Trophoblast cell (in vitro differentiated cells and primary cell): ENCODE measurements around the gene RNGTT.

Experiments
- DNase-seq, 2 donors: peaks; one replicate each; pipeline ENCODE4 v3.0.0-alpha.2; 2016
- H2AFZ ChIP-seq: 2 replicates; pipeline ENCODE4 v1.6.1; 2013; ENCODE audit warnings: low read length, moderate library complexity, mild to moderate bottlenecking; ENCODE audit not compliant: insufficient read depth, poor library complexity
- H2AK5ac ChIP-seq: 2 replicates; pipeline ENCODE4 v1.6.1; 2013; ENCODE audit warnings: mild to moderate bottlenecking, low read length
- H2BK120ac ChIP-seq: 2 replicates; pipeline ENCODE4 v1.6.1; 2013; ENCODE audit warnings: low read length, mild to moderate bottlenecking, moderate library complexity; ENCODE audit not compliant: insufficient read depth, poor library complexity
- H2BK12ac ChIP-seq: 2 replicates; pipeline ENCODE4 v1.6.1; 2013; ENCODE audit warnings: mild to moderate bottlenecking, low read length, moderate library complexity
- H2BK5ac ChIP-seq: 2 replicates; pipeline ENCODE4 v1.6.1; 2013; ENCODE audit warnings: low read length, low read depth, moderate library complexity, mild to moderate bottlenecking; ENCODE audit not compliant: poor library complexity
- H3K14ac ChIP-seq: 2 replicates; pipeline ENCODE4 v1.6.1; 2013; ENCODE audit warnings: mild to moderate bottlenecking, low read length
- H3K18ac ChIP-seq: 2 replicates; pipeline ENCODE4 v1.6.1; 2013; ENCODE audit warnings: mild to moderate bottlenecking, low read length
- H3K23ac ChIP-seq: 2 replicates; pipeline ENCODE4 v1.6.1; 2013; ENCODE audit warnings: low read length
- H3K27ac ChIP-seq: 2 replicates; pipeline ENCODE4 v1.5.1; 2013; ENCODE audit warnings: low read depth, mild to moderate bottlenecking, inconsistent platforms, low read length, moderate library complexity
- H3K27me3 ChIP-seq: 2 replicates; pipeline ENCODE4 v1.6.1; 2013; ENCODE audit warnings: inconsistent platforms, mild to moderate bottlenecking, low read length, moderate library complexity; ENCODE audit not compliant: insufficient read depth
- H3K36me3 ChIP-seq, 2 experiments: 1 replicate in 1 of 2; 2 replicates in 1 of 2; pipeline ENCODE4 v1.6.1; 2013; ENCODE audit warnings: low read length in 2 of 2, mild to moderate bottlenecking in 2 of 2, moderate library complexity in 1 of 2; ENCODE audit not compliant: insufficient read depth in 2 of 2, control insufficient read depth in 1 of 2
- H3K4ac ChIP-seq: 2 replicates; pipeline ENCODE4 v1.6.1; 2013; ENCODE audit warnings: low read depth, mild to moderate bottlenecking, low read length, moderate library complexity
- H3K4me1 ChIP-seq, 2 experiments: 1 replicate in 1 of 2; 2 replicates in 1 of 2; pipeline ENCODE4 v1.6.1; 2013; ENCODE audit warnings: low read length in 2 of 2, mild to moderate bottlenecking in 2 of 2, moderate library complexity in 1 of 2; ENCODE audit not compliant: insufficient read depth in 2 of 2, control insufficient read depth in 1 of 2
- H3K4me2 ChIP-seq: 2 replicates; pipeline ENCODE4 v1.6.1; 2013; ENCODE audit warnings: inconsistent platforms, mild to moderate bottlenecking, low read length, moderate library complexity
- H3K4me3 ChIP-seq: 2 replicates; pipeline ENCODE4 v1.5.1; 2013; ENCODE audit warnings: mild to moderate bottlenecking, low read depth, low read length, inconsistent platforms
- H3K79me1 ChIP-seq: one replicate; pipeline ENCODE4 v1.6.1; 2013; ENCODE audit warnings: low read length
- H3K79me2 ChIP-seq: 2 replicates; pipeline ENCODE4 v1.6.1; 2013; ENCODE audit warnings: low read length, mild to moderate bottlenecking; ENCODE audit not compliant: control insufficient read depth, insufficient read depth, poor library complexity
- H3K9ac ChIP-seq: 2 replicates; pipeline ENCODE4 v1.6.1; 2013; ENCODE audit warnings: mild to moderate bottlenecking, low read length
- H3K9me3 ChIP-seq: 2 replicates; pipeline ENCODE4 v1.6.1; 2013; ENCODE audit warnings: low read depth, mild to moderate bottlenecking, control low read depth, inconsistent platforms, low read length; ENCODE audit not compliant: insufficient read depth
- H4K12ac ChIP-seq: 2 replicates; pipeline ENCODE4 v1.6.1; 2013; ENCODE audit warnings: low read depth, mild to moderate bottlenecking, low read length, moderate library complexity
- H4K8ac ChIP-seq: 2 replicates; pipeline ENCODE4 v1.6.1; 2013; ENCODE audit warnings: low read depth, mild to moderate bottlenecking, low read length, moderate library complexity
- H4K91ac ChIP-seq: one replicate; pipeline ENCODE4 v1.6.1; 2013; ENCODE audit warnings: low read depth, mild to moderate bottlenecking, low read length, moderate library complexity
- WGBS: extraction: QIAGEN DNeasy Blood & Tissue Kit; methylation state at CpG from one replicate; pipeline ENCODE4 v1.1.7; 2013; ENCODE audit warnings: missing lambda C conversion rate; ENCODE audit not compliant: insufficient read length, insufficient coverage; ENCODE audit errors: extremely low coverage; 5-methylcytosine and 5-hydroxymethylcytosine counted together

The RNGTT gene

DNA sequence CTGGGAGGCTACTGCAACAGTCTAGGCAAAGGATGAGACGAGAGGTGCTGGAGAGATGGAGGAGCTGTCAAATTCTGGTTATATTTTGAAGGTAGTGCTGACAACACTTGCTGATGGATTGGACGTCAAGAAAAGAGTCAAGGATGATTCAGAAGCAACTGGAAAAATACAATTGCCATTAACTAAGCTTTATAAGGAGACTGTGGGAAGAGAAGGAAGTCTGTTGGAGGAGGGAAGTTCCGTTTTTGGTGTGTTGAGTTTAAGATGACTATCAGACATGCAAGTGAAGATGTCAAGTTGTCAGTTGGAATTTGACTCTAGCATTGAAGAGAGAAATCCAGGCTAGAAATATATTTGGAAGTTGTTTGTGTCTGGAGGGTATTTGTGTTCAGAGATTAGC is 358.1 kb downstream of the RNGTT start:
- WGBS = no CpG with 5 or more reads among the region's 3 CpGs
- H3K36me3 ChIP-seq = no peaks in the 10 kb centered on the region
- H3K4me3 ChIP-seq = no peak overlapping the region
- H2AK5ac ChIP-seq = no peak overlapping the region
- H3K23ac ChIP-seq = no peak overlapping the region
- H2AFZ ChIP-seq = no peak overlapping the region
- no peaks in the 10 kb centered on the region for H3K27me3 ChIP-seq
- H4K12ac ChIP-seq = no peak overlapping the region
- no peak overlapping the region for H3K27ac ChIP-seq
- no peak overlapping the region for H2BK5ac ChIP-seq
- H3K4me1 ChIP-seq = no peaks in the 10 kb centered on the region
- H3K4ac ChIP-seq = no peak overlapping the region
- H3K9ac ChIP-seq = no peak overlapping the region
- no peak overlapping the region for H4K91ac ChIP-seq
- no peak overlapping the region for H2BK120ac ChIP-seq
- H4K8ac ChIP-seq = no peak overlapping the region
- H3K9me3 ChIP-seq = no peaks in the 10 kb centered on the region
- DNase-seq = no peak
- no peaks in the 10 kb centered on the region for H3K79me1 ChIP-seq
- no peak overlapping the region for H3K18ac ChIP-seq
- no peak overlapping the region for H3K4me2 ChIP-seq
- no peaks in the 10 kb centered on the region for H3K79me2 ChIP-seq
- H2BK12ac ChIP-seq = no peak overlapping the region
- H3K14ac ChIP-seq = no peak overlapping the region

DNA sequence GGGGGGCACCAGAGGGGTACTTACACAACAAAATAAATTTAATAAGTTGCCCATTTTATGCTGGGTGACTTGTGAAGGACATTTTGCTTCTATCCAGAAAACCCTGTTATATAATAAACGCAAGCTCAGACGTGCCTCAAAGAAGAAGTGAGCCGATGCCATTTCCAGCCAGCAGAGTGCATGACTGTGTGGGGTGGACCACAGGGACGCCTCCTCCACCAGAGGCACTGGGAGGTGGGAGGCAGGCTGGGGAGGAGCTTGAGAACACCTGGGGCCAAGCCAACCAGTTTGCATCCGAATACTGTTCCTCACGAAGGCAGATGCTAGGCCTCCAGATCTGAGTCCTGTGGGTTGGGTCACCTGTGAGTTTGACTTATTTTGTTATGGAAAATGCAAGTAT is 363.8 kb downstream of the RNGTT start:
- no peak overlapping the region for H3K4ac ChIP-seq
- H3K4me1 ChIP-seq = no peaks in the 10 kb centered on the region
- no peak overlapping the region for H3K14ac ChIP-seq
- H3K79me2 ChIP-seq = no peaks in the 10 kb centered on the region
- no peak overlapping the region for H2AK5ac ChIP-seq
- no peak overlapping the region for H2AFZ ChIP-seq
- H2BK5ac ChIP-seq = no peak overlapping the region
- no peak overlapping the region for H2BK120ac ChIP-seq
- no peak overlapping the region for H3K4me2 ChIP-seq
- no peak overlapping the region for H3K9ac ChIP-seq
- H3K18ac ChIP-seq = no peak overlapping the region
- no peak overlapping the region for H4K8ac ChIP-seq
- no peak overlapping the region for H3K27ac ChIP-seq
- no CpG with 5 or more reads among the region's 6 CpGs for WGBS
- H3K36me3 ChIP-seq = no peaks in the 10 kb centered on the region
- DNase-seq = peak in 1 of 2 donors; percentile 12
- H4K91ac ChIP-seq = no peak overlapping the region
- H3K4me3 ChIP-seq = no peak overlapping the region
- H3K27me3 ChIP-seq = no peaks in the 10 kb centered on the region
- H3K79me1 ChIP-seq = no peaks in the 10 kb centered on the region
- no peak overlapping the region for H2BK12ac ChIP-seq
- no peak overlapping the region for H4K12ac ChIP-seq
- peaks cover 2% of the 10 kb centered on the region for H3K9me3 ChIP-seq
- H3K23ac ChIP-seq = no peak overlapping the region

DNA sequence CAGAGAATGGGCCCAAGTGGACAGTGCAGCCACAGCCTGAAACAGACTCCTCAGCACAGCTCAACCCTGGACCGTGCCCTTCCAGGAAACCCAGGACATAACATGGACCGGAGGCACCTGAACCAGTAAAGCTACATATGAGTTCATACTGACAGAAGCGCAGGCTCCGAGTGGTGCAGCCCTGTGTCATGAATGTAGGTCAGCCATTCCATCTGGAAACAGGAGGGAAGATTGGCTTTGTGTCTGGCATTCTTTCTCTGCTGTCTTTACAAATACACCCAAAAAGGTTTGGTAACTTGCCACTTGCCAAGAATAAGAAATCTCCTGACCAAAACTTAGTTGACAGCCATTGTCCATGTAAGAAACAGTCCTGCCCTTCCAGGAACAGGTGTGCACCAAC is 366.6 kb downstream of the RNGTT start:
- Histone ChIP-seq H3K23ac (no peak overlapping the region), H4K91ac (no peak overlapping the region), H2BK12ac (no peak overlapping the region), H3K27ac (no peak overlapping the region), H3K9ac (no peak overlapping the region), H2BK5ac (no peak overlapping the region), H4K8ac (no peak overlapping the region), H3K9me3 (peaks cover 4% of the 10 kb centered on the region), H2BK120ac (no peak overlapping the region), H3K27me3 (no peaks in the 10 kb centered on the region), H2AK5ac (no peak overlapping the region), H3K4ac (no peak overlapping the region), H4K12ac (no peak overlapping the region), H3K79me1 (no peaks in the 10 kb centered on the region), H3K79me2 (no peaks in the 10 kb centered on the region), H3K4me2 (no peak overlapping the region), H2AFZ (no peak overlapping the region), H3K18ac (no peak overlapping the region), H3K36me3 (no peaks in the 10 kb centered on the region), H3K4me1 (no peaks in the 10 kb centered on the region), H3K4me3 (no peak overlapping the region), H3K14ac (no peak overlapping the region)
- no CpG with 5 or more reads among the region's 4 CpGs for WGBS
- DNase-seq = no peak

DNA sequence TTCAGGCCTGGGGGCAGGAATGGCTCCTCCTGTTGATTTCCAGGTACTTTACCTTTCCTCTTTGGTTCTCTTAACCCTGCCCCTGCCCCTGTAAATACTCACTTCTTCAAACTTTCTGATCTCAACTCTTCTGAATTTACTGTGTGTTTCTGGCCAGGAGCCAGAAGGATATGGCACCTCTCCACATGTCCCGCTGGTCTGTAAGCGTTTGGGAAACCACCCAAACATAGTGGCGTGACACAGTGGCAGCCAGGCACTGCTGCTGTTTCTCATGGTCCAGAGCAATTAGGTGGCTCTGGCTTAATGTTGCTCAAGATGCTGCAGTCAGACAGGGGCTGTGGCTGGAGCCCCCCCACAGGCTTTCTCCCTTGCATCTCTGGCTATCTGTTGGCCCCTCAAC is 374.5 kb downstream of the RNGTT start:
- Histone ChIP-seq H3K4me3 (no peak overlapping the region), H3K4me1 (no peaks in the 10 kb centered on the region)

More for the DNA sequence above, 374.5 kb downstream of the RNGTT start:
- Histone ChIP-seq H4K91ac (no peak overlapping the region), H2BK120ac (no peak overlapping the region), H2BK12ac (no peak overlapping the region), H3K27me3 (no peaks in the 10 kb centered on the region), H2AFZ (no peak overlapping the region), H2BK5ac (no peak overlapping the region), H2AK5ac (no peak overlapping the region), H4K8ac (no peak overlapping the region), H3K23ac (no peak overlapping the region), H3K4ac (no peak overlapping the region), H3K18ac (no peak overlapping the region), H3K14ac (no peak overlapping the region), H3K9me3 (peaks cover 2% of the 10 kb centered on the region), H3K79me2 (no peaks in the 10 kb centered on the region), H3K4me2 (no peak overlapping the region), H3K27ac (no peak overlapping the region), H4K12ac (no peak overlapping the region), H3K79me1 (no peaks in the 10 kb centered on the region), H3K36me3 (no peaks in the 10 kb centered on the region), H3K9ac (no peak overlapping the region)
- DNase-seq = no peak
- WGBS = no CpG with 5 or more reads among the region's 3 CpGs
